ENCODE data around the gene GNL2. TPM values are rescaled to one million over a fixed set of nuclear protein-coding genes. Genes with fewer than 3 reads are reported as not detected.

GNL2 gene
- total RNA-seq, 1 donor from 2014 or later = 64.5 TPM

GRCh38 chr1:37633938-37634243 is 38.2 kb upstream of the GNL2 start:
- H3K36me3 ChIP-seq (ENCODE audit: control insufficient read depth, insufficient read depth, low read length) = no peaks in the 10 kb centered on the region
- TF ChIP-seq CTCF (IDR thresholded peaks at IDR 0.05; ENCODE audit: insufficient read depth, low read length, severe bottlenecking) = no peak
- FAIRE-seq (no peak), DNase-seq (ENCODE audit: low read depth) (no peak)
- peaks cover 49% of the 10 kb centered on the region for H3K27me3 ChIP-seq (ENCODE audit: control insufficient read depth, insufficient read depth, low read length)
- H3K4me3 ChIP-seq (ENCODE audit: low read depth, low read length) = no peak overlapping the region

- TF ChIP-seq CTCF (IDR thresholded peaks at IDR 0.05; ENCODE audit: insufficient read depth, low read length, severe bottlenecking) = no peak
- no peak for DNase-seq (ENCODE audit: low read depth)
- Histone ChIP-seq H3K27me3 (ENCODE audit: control insufficient read depth, insufficient read depth, low read length) (peaks cover 52% of the 10 kb centered on the region), H3K4me3 (ENCODE audit: low read depth, low read length) (no peak overlapping the region), H3K36me3 (ENCODE audit: control insufficient read depth, insufficient read depth, low read length) (no peaks in the 10 kb centered on the region)
- no peak for FAIRE-seq
These were observed 37.6 kb upstream of the GNL2 start for GRCh38 chr1:37633040-37633937.

- no peak for TF ChIP-seq CTCF (IDR thresholded peaks at IDR 0.05; ENCODE audit: insufficient read depth, low read length, severe bottlenecking)
- no peak for DNase-seq (ENCODE audit: low read depth)
- no peak overlapping the region for H3K4me3 ChIP-seq (ENCODE audit: low read depth, low read length)
- H3K36me3 ChIP-seq (ENCODE audit: control insufficient read depth, insufficient read depth, low read length) = no peaks in the 10 kb centered on the region
- FAIRE-seq = no peak
- peaks cover 52% of the 10 kb centered on the region for H3K27me3 ChIP-seq (ENCODE audit: control insufficient read depth, insufficient read depth, low read length)
These were observed 35.3 kb upstream of the GNL2 start for GRCh38 chr1:37631036-37631435.

GRCh38 chr1:37630426-37631028 is 34.8 kb upstream of the GNL2 start:
- Histone ChIP-seq H3K36me3 (ENCODE audit: control insufficient read depth, insufficient read depth, low read length) (no peaks in the 10 kb centered on the region), H3K4me3 (ENCODE audit: low read depth, low read length) (no peak overlapping the region), H3K27me3 (ENCODE audit: control insufficient read depth, insufficient read depth, low read length) (peaks cover 48% of the 10 kb centered on the region)
- DNase-seq (ENCODE audit: low read depth) (no peak), FAIRE-seq (no peak)
- TF ChIP-seq CTCF (IDR thresholded peaks at IDR 0.05; ENCODE audit: insufficient read depth, low read length, severe bottlenecking) = no peak

- Histone ChIP-seq H3K27me3 (ENCODE audit: control insufficient read depth, insufficient read depth, low read length) (peaks cover 41% of the 10 kb centered on the region), H3K4me3 (ENCODE audit: low read depth, low read length) (no peak overlapping the region), H3K36me3 (ENCODE audit: control insufficient read depth, insufficient read depth, low read length) (no peaks in the 10 kb centered on the region)
- FAIRE-seq (peak; percentile 23), DNase-seq (ENCODE audit: low read depth) (no peak)
- no peak for TF ChIP-seq CTCF (IDR thresholded peaks at IDR 0.05; ENCODE audit: insufficient read depth, low read length, severe bottlenecking)
These were observed 34.1 kb upstream of the GNL2 start for GRCh38 chr1:37629726-37630425.

Data from bronchial epithelial cell (primary cell).